ENCODE measurements around the gene IQGAP3. TPM values are rescaled to one million over a fixed set of nuclear protein-coding genes. Genes with fewer than 3 reads are reported as not detected.
A peak's percentile ranks its signal among the peaks of the same experiment; 100 is the strongest.

IQGAP3 gene
- total RNA-seq, 3 donors from 2014 or later, result 3.4 to 15.5 (median 5.7) TPM

DNA sequence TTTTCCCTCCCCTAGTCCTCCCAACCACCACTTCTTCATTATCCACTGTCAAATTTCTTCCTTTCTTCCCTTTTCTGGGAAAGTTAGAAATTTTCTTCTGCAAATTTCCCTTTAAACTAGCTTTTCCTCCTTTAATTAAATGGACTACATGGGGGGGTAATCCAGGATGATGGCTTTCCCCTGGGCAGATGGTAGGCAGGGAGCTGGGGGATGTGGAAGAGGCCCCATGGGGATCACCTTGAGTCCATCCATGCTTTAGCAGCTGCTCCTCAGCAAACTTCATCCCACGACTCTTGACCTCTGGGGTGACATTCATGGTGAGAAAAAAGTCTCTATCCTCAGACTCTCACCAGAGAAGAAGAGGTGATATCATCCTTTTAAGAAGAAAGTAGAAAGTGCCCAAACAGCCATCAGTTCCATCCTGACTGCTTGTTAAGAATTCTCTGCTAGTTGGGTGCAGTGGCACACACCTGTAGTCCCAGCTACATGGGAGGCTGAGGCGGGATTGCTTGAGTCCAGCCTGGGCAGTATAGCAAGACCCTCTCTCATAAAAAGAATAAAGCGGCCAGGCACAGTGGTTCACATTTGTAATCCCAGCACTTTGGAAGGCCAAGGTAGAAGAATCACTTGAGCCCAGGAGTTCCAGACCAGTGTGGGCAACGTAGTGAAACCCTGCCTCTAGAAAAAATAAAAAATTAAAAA is 26.5 kb upstream of the IQGAP3 start:
- Histone ChIP-seq H3K36me3 (ENCODE audit: low read depth) (no peaks in the 10 kb centered on the region), H3K4me1 (ENCODE audit: low read depth) (peaks cover 13% of the 10 kb centered on the region), H3K9me3 (no peaks in the 10 kb centered on the region), H3K4me3 (no peak overlapping the region)
- ATAC-seq (no peak), DNase-seq (no peak)
- intact Hi-C loops (cut with DNase I, micrococcal nuclease), result no loop called here
- TF ChIP-seq, protein P1, sequence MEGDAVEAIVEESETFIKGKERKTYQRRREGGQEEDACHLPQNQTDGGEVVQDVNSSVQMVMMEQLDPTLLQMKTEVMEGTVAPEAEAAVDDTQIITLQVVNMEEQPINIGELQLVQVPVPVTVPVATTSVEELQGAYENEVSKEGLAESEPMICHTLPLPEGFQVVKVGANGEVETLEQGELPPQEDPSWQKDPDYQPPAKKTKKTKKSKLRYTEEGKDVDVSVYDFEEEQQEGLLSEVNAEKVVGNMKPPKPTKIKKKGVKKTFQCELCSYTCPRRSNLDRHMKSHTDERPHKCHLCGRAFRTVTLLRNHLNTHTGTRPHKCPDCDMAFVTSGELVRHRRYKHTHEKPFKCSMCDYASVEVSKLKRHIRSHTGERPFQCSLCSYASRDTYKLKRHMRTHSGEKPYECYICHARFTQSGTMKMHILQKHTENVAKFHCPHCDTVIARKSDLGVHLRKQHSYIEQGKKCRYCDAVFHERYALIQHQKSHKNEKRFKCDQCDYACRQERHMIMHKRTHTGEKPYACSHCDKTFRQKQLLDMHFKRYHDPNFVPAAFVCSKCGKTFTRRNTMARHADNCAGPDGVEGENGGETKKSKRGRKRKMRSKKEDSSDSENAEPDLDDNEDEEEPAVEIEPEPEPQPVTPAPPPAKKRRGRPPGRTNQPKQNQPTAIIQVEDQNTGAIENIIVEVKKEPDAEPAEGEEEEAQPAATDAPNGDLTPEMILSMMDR (IDR thresholded peaks at IDR 0.05), result no peak

DNA sequence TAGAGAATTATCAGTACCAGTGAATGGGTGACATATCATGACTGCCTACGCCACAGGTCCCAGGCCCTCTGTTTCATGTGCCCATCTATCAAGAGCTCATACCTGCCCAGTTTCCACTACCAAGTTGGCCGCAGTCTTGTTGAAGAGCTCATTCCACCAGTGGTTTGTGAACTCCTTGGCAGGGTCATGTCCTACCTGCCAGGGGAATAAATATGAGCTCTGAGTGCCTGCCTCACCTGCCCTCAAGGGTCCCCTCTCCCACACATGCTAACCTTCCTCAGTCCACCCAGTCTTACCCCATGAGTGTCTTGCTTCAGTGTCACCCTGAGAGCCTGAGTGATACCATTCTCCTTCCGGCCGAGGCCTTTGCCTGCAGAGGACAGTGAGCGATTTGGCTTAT is 25.8 kb upstream of the IQGAP3 start:
- TF ChIP-seq, protein P1 (IDR thresholded peaks at IDR 0.05), result no peak
- ATAC-seq (no peak), DNase-seq (no peak)
- peaks cover 13% of the 10 kb centered on the region for H3K4me1 ChIP-seq (ENCODE audit: low read depth)
- no peaks in the 10 kb centered on the region for H3K9me3 ChIP-seq
- intact Hi-C loops (cut with DNase I, micrococcal nuclease), result no loop called here
- H3K4me3 ChIP-seq, result no peak overlapping the region
- no peaks in the 10 kb centered on the region for H3K36me3 ChIP-seq (ENCODE audit: low read depth)

DNA sequence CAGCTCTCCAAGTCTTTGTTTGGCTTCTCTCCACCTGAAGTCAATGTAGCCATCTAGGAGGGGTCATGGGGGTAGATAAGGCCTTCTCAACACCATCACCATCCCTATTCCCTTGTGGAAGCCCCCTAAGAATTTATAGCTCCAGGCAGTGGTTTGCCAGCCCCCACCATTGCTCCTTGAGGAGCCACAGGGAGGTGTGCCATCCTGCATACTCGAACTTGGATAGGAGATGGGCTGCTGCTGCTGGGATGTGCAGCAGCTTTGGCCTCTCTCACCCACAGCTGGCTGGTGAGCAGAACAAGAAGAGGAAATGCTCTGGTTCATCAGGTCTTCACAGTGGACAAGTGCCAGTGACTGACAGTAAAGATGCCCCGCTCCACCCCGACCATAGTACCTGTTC is 24.1 kb upstream of the IQGAP3 start:
- Histone ChIP-seq H3K4me3 (no peak overlapping the region), H3K9me3 (no peaks in the 10 kb centered on the region), H3K4me1 (ENCODE audit: low read depth) (peaks cover 16% of the 10 kb centered on the region), H3K36me3 (ENCODE audit: low read depth) (no peaks in the 10 kb centered on the region)
- ATAC-seq, result no peak
- intact Hi-C loops (cut with DNase I, micrococcal nuclease), result no loop called here
- TF ChIP-seq, protein P1 (IDR thresholded peaks at IDR 0.05), result no peak
- DNase-seq, result no peak

DNA sequence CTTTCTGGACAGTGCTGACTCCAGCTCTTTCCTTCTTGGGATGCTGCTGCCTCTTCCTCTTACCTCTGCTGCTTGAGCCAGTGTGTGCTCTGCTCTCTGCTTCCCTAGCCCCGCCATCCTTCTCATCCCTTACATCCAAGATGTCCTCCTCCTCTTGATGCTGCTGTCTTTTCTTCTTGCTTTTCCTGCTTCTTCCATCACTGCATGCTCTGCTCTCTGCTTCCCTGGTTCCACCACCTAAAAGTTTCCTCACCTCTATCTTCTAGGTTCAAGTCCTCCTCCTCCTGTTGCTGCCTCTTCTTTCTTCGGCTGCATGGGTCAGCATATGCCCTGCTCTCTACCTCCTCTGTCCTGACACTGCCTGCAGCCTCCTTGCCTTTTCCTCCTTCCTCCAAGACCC is 22.7 kb upstream of the IQGAP3 start:
- intact Hi-C loops (cut with DNase I, micrococcal nuclease), result no loop called here
- ATAC-seq (no peak), DNase-seq (no peak)
- TF ChIP-seq, protein P1 (IDR thresholded peaks at IDR 0.05), result no peak
- no peaks in the 10 kb centered on the region for H3K9me3 ChIP-seq
- peaks cover 11% of the 10 kb centered on the region for H3K4me1 ChIP-seq (ENCODE audit: low read depth)
- no peaks in the 10 kb centered on the region for H3K36me3 ChIP-seq (ENCODE audit: low read depth)
- H3K4me3 ChIP-seq, result no peak overlapping the region

DNA sequence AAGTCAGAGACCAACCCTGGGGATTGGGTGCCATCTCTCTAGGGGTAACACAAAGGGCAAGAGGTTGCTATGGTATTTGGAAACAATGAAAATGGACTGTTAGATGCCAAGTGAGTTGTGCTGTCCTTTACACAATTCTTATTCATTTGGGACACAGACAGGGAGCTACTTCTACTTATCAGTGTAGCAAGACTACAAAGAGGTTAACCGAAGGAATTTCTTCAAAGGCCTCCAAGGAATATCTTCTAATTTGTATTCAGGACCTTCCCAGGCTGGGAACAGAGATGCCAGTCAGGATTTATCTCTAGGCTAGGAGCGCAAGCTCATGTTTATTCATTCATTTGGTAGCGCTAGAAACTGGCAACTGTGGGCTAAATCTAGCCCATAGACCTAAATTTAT is 21.8 kb upstream of the IQGAP3 start:
- DNase-seq (no peak), ATAC-seq (no peak)
- Histone ChIP-seq H3K4me1 (ENCODE audit: low read depth) (peaks cover 11% of the 10 kb centered on the region), H3K36me3 (ENCODE audit: low read depth) (no peaks in the 10 kb centered on the region), H3K4me3 (no peak overlapping the region), H3K9me3 (no peaks in the 10 kb centered on the region)
- intact Hi-C loops (cut with DNase I, micrococcal nuclease), result no loop called here
- TF ChIP-seq, protein P1 (IDR thresholded peaks at IDR 0.05), result no peak

DNA sequence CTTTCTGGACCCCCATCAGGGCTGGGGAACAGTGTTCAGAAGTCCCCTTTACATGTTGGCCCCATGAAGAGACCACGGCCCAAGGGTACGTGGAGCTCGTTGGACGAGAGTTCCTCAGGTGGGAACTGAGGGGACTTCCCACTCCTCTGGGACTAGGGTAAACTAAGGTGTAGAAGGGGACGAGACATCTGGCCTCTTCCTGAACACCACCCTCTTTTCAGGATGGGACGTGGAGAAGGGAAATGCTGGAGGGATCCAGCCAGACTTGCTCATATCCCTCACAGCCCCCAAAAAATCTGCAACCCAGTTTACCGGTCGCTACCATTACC is 21.3 kb upstream of the IQGAP3 start:
- Histone ChIP-seq H3K4me3 (no peak overlapping the region), H3K36me3 (ENCODE audit: low read depth) (no peaks in the 10 kb centered on the region), H3K4me1 (ENCODE audit: low read depth) (peaks cover 11% of the 10 kb centered on the region), H3K9me3 (no peaks in the 10 kb centered on the region)
- no peak for ATAC-seq
- intact Hi-C loops (cut with DNase I, micrococcal nuclease), result no loop called here
- DNase-seq, result peak in 1 of 3 donors; percentile 21
- TF ChIP-seq, protein P1 (IDR thresholded peaks at IDR 0.05), result no peak

Measured in mucosa of descending colon (tissue), 3 donors.